ENCODE data around the gene SLC25A40. TPM values are rescaled to one million over a fixed set of nuclear protein-coding genes. Genes with fewer than 3 reads are reported as not detected.
"Not testable (repeated sequence)": the region's sequence is repeated elsewhere in the genome, so short reads cannot be mapped to it uniquely, and the experiment has no call there.

The SLC25A40 gene
- total RNA-seq, 4 donors from 2014 or later, result 1.4 to 50.8 (median 25.4) TPM

- DNase-seq, result no peak
- in situ Hi-C loops (cut with MboI; ENCODE audit: low pct_ligation_motif_present in 1 of 4, low pct_unique_long_range_greater_than_20kb in 1 of 4, low sequenced_read_pairs in 3 of 4) (no loop called here), intact Hi-C loops (cut with DNase I; ENCODE audit: low total_unique reads) (no loop called here)
- Histone ChIP-seq H3K27me3 (no peaks in the 10 kb centered on the region), H3K27ac (no peak overlapping the region), H3K4me3 (no peak overlapping the region), H3K36me3 (peaks cover 0 to 6% (median 0%) of the 10 kb centered on the region in 4 donors), H3K9me3 (no peaks in the 10 kb centered on the region), H3K4me1 (no peaks in the 10 kb centered on the region)
- WGBS, 2 donors (ENCODE audit: low coverage in 1 of 2), result 96 to 100% methylated on average over 1 of the region's 1 CpG
- TF ChIP-seq POLR2AphosphoS5 (IDR thresholded peaks at IDR 0.05) (no peak), POLR2A (IDR thresholded peaks at IDR 0.05) (no peak), EP300 (IDR thresholded peaks at IDR 0.05; ENCODE audit: low read depth) (no peak)
Measured at GRCh38 chr7:87831097-87831496, 45.1 kb downstream of the SLC25A40 start.

- H3K4me1 ChIP-seq; in situ Hi-C loops (cut with MboI; ENCODE audit: low pct_ligation_motif_present in 1 of 4, low pct_unique_long_range_greater_than_20kb in 1 of 4, low sequenced_read_pairs in 3 of 4); DNase-seq; H3K4me3 ChIP-seq; H3K9me3 ChIP-seq; H3K27ac ChIP-seq; H3K27me3 ChIP-seq; intact Hi-C loops (cut with DNase I; ENCODE audit: low total_unique reads); H3K36me3 ChIP-seq: not testable (repeated sequence)
- WGBS, 2 donors (ENCODE audit: low coverage in 1 of 2), result 88 to 89% methylated on average over 1 of the region's 1 CpG
Measured at GRCh38 chr7:87828383-87828782, 47.8 kb downstream of the SLC25A40 start.

- in situ Hi-C loops (cut with MboI; ENCODE audit: low pct_ligation_motif_present in 1 of 4, low pct_unique_long_range_greater_than_20kb in 1 of 4, low sequenced_read_pairs in 3 of 4); H3K27ac ChIP-seq; H3K27me3 ChIP-seq; DNase-seq; H3K9me3 ChIP-seq; H3K4me3 ChIP-seq; H3K36me3 ChIP-seq; H3K4me1 ChIP-seq; intact Hi-C loops (cut with DNase I; ENCODE audit: low total_unique reads): not testable (repeated sequence)
- WGBS, 2 donors (ENCODE audit: low coverage in 1 of 2), result 100% methylated on average over 2 of the region's 2 CpGs; no CpG with 5 or more reads in 1 of the 2 donors
Measured at GRCh38 chr7:87825369-87825768, 50.8 kb downstream of the SLC25A40 start.

- in situ Hi-C loops (cut with MboI; ENCODE audit: low pct_ligation_motif_present in 1 of 4, low pct_unique_long_range_greater_than_20kb in 1 of 4, low sequenced_read_pairs in 3 of 4), result loop anchor here in 1 of 4 donors (25.0 kb wide), 1 partner anchor 290 kb away; no protein-coding TSS in a partner anchor
Measured at GRCh38 chr7:87822056-87822455, 54.1 kb downstream of the SLC25A40 start.

GRCh38 chr7:87818336-87818735 lies 57.8 kb downstream of the SLC25A40 start:
- Histone ChIP-seq H3K27ac (no peak overlapping the region), H3K9me3 (no peaks in the 10 kb centered on the region), H3K4me1 (no peaks in the 10 kb centered on the region), H3K27me3 (no peaks in the 10 kb centered on the region), H3K4me3 (no peak overlapping the region), H3K36me3 (no peaks in the 10 kb centered on the region)
- intact Hi-C loops (cut with DNase I; ENCODE audit: low total_unique reads), result no loop called here
- in situ Hi-C loops (cut with MboI; ENCODE audit: low pct_ligation_motif_present in 1 of 4, low pct_unique_long_range_greater_than_20kb in 1 of 4, low sequenced_read_pairs in 3 of 4), result loop anchor here in 1 of 4 donors (25.0 kb wide), 1 partner anchor 294 kb away; no protein-coding TSS in a partner anchor
- no peak for DNase-seq
- TF ChIP-seq EP300 (IDR thresholded peaks at IDR 0.05; ENCODE audit: low read depth) (no peak), CTCF (IDR thresholded peaks at IDR 0.05) (no peak), POLR2A (IDR thresholded peaks at IDR 0.05) (no peak), POLR2AphosphoS5 (IDR thresholded peaks at IDR 0.05) (no peak)

More at GRCh38 chr7:87822056-87822455, 54.1 kb downstream of the SLC25A40 start:
- H3K9me3 ChIP-seq; H3K36me3 ChIP-seq; H3K4me3 ChIP-seq; H3K27me3 ChIP-seq; DNase-seq; intact Hi-C loops (cut with DNase I; ENCODE audit: low total_unique reads); H3K4me1 ChIP-seq; H3K27ac ChIP-seq: not testable (repeated sequence)
- WGBS, 2 donors (ENCODE audit: low coverage in 1 of 2), result 87 to 100% methylated on average over 2 to 3 of the region's 4 CpGs

- Histone ChIP-seq H3K9me3 (no peaks in the 10 kb centered on the region), H3K4me3 (no peak overlapping the region), H3K36me3 (no peaks in the 10 kb centered on the region), H3K27ac (no peak overlapping the region), H3K27me3 (no peaks in the 10 kb centered on the region), H3K4me1 (no peaks in the 10 kb centered on the region)
- DNase-seq, result no peak
- in situ Hi-C loops (cut with MboI; ENCODE audit: low pct_ligation_motif_present in 1 of 4, low pct_unique_long_range_greater_than_20kb in 1 of 4, low sequenced_read_pairs in 3 of 4) (loop anchor here in 1 of 4 donors (25.0 kb wide), 1 partner anchor 296 kb away; no protein-coding TSS in a partner anchor), intact Hi-C loops (cut with DNase I; ENCODE audit: low total_unique reads) (no loop called here)
- WGBS, 2 donors (ENCODE audit: low coverage in 1 of 2), result 68 to 92% methylated on average over 1 of the region's 1 CpG
- TF ChIP-seq POLR2AphosphoS5 (IDR thresholded peaks at IDR 0.05), result no peak
- TF ChIP-seq POLR2A (IDR thresholded peaks at IDR 0.05), result no peak
- TF ChIP-seq EP300 (IDR thresholded peaks at IDR 0.05; ENCODE audit: low read depth), result no peak
- no peak for TF ChIP-seq CTCF (IDR thresholded peaks at IDR 0.05)
Measured at GRCh38 chr7:87816389-87816788, 59.8 kb downstream of the SLC25A40 start.
